Neural cell (in vitro differentiated cells): ENCODE data around the gene CATSPERE. TPM values are rescaled to one million over a fixed set of nuclear protein-coding genes. Genes with fewer than 3 reads are reported as not detected.

Source experiments
- H2AFZ ChIP-seq: fragments of 200-600, 300-800 bp; sonication (generic), shearing (Covaris generic); 2 replicates; pipeline ENCODE4 v1.6.0; 2014; ENCODE audit warnings: low read depth, mild to moderate bottlenecking, antibody characterized with exemption, low read length, moderate library complexity
- H3F3A ChIP-seq: fragments of 200-600 bp; shearing (Covaris generic); 2 replicates; pipeline ENCODE4 v1.6.1; 2016; ENCODE audit warnings: mild to moderate bottlenecking, moderate library complexity, mixed read lengths, antibody characterized with exemption, low read length; ENCODE audit not compliant: insufficient read depth, poor library complexity, severe bottlenecking
- H3K27ac ChIP-seq: fragments of 200-600, 300-800 bp; sonication (generic), shearing (Covaris generic); 2 replicates; pipeline ENCODE4 v1.5.1; 2014; ENCODE audit warnings: mild to moderate bottlenecking, low read length, moderate library complexity
- H3K27me3 ChIP-seq: fragments of 300-800, 200-600 bp; sonication (generic), shearing (Covaris generic); 2 replicates; pipeline ENCODE4 v1.6.0; 2014; ENCODE audit warnings: mild to moderate bottlenecking, low read depth, low read length, moderate library complexity; ENCODE audit not compliant: insufficient read depth
- H3K36me3 ChIP-seq: fragments of 300-800, 200-600 bp; sonication (generic), shearing (Covaris generic); 2 replicates; pipeline ENCODE4 v1.5.1; 2014; ENCODE audit warnings: mild to moderate bottlenecking, antibody characterized with exemption, low read length, moderate library complexity; ENCODE audit not compliant: insufficient read depth
- H3K4me2 ChIP-seq: fragments of 300-800, 200-600 bp; sonication (generic), shearing (Covaris generic); 2 replicates; pipeline ENCODE4 v1.6.0; 2014; ENCODE audit warnings: mild to moderate bottlenecking, low read length
- H3K4me3 ChIP-seq: fragments of 300-800, 200-600 bp; sonication (generic), shearing (Covaris generic); 2 replicates; pipeline ENCODE4 v1.5.1; 2014; ENCODE audit warnings: mild to moderate bottlenecking, low read length, moderate library complexity
- H3K79me2 ChIP-seq: fragments of 200-600 bp; shearing (Covaris generic); replicated peaks from 2 replicates; pipeline ENCODE4 v1.6.0; 2014; ENCODE audit warnings: mild to moderate bottlenecking, low read length, moderate library complexity; ENCODE audit not compliant: insufficient read depth
- H3K9ac ChIP-seq: fragments of 300-800, 200-600 bp; sonication (generic), shearing (Covaris generic); 2 replicates; pipeline ENCODE4 v1.6.1; 2016; ENCODE audit warnings: mild to moderate bottlenecking, low read length, mixed read lengths
- H3K9me2 ChIP-seq: fragments of 200-600 bp; shearing (Covaris generic); 2 replicates; pipeline ENCODE4 v1.6.1; 2016; ENCODE audit warnings: mild to moderate bottlenecking, low read length, mixed read lengths; ENCODE audit not compliant: insufficient read depth
- H3K9me3 ChIP-seq: fragments of 200-600, 300-800 bp; sonication (generic), shearing (Covaris generic); 2 replicates; pipeline ENCODE4 v1.6.1; 2016; ENCODE audit warnings: mild to moderate bottlenecking, mixed run types, low read length, moderate library complexity, mixed read lengths
- H4K20me1 ChIP-seq: fragments of 200-600 bp; shearing (Covaris generic); 2 replicates; pipeline ENCODE4 v1.6.1; 2016; ENCODE audit warnings: mild to moderate bottlenecking, mixed run types; ENCODE audit not compliant: insufficient read depth
- CTCF ChIP-seq: fragments of 450-650 bp; IDR thresholded peaks from 2 replicates; pipeline ENCODE4 v1.5.1; 2014; ENCODE audit warnings: antibody characterized with exemption, mild to moderate bottlenecking, moderate library complexity; ENCODE audit not compliant: poor library complexity, severe bottlenecking
- EP300 ChIP-seq: fragments of 450-650 bp; conservative IDR thresholded peaks from 2 replicates; pipeline ENCODE4 v1.6.1; 2014; ENCODE audit warnings: antibody characterized with exemption, mild to moderate bottlenecking, moderate library complexity; ENCODE audit not compliant: poor library complexity, severe bottlenecking
- EZH2 ChIP-seq: fragments of 200-600, 300-800 bp; shearing (Covaris generic), sonication (generic); IDR thresholded peaks from 2 replicates; pipeline ENCODE4 v1.6.1; 2014; ENCODE audit warnings: antibody characterized with exemption, low read length, borderline replicate concordance, mild to moderate bottlenecking; ENCODE audit not compliant: insufficient read depth, poor library complexity, severe bottlenecking
- MXI1 ChIP-seq: fragments of 450-650 bp; conservative IDR thresholded peaks from 2 replicates; pipeline ENCODE4 v1.6.1; 2014; ENCODE audit warnings: antibody characterized with exemption, mild to moderate bottlenecking; ENCODE audit not compliant: poor library complexity, severe bottlenecking
- POLR2AphosphoS5 ChIP-seq: IDR thresholded peaks from 2 replicates; pipeline ENCODE4 v1.6.1; 2012
- RAD21 ChIP-seq: fragments of 450-650 bp; conservative IDR thresholded peaks from 2 replicates; pipeline ENCODE4 v1.6.1; 2014; ENCODE audit warnings: antibody characterized with exemption, mild to moderate bottlenecking, moderate library complexity
- SMC3 ChIP-seq: fragments of 450-650 bp; conservative IDR thresholded peaks from 2 replicates; pipeline ENCODE4 v1.6.1; 2014; ENCODE audit warnings: antibody characterized with exemption, mild to moderate bottlenecking, moderate library complexity; ENCODE audit not compliant: poor library complexity
- TAF1 ChIP-seq: IDR thresholded peaks from 2 replicates; pipeline ENCODE4 v1.6.1; 2012; ENCODE audit warnings: low read depth
- polyA plus RNA-seq: library from polyadenylated mRNA; depleted of rRNA; stranded (reverse); fragments of >200 nt; gene quantifications from 2 replicates; pipeline ENCODE4 v1.2.3, GENCODE V29; 2014
- TF ChIP-seq, protein P1 (sequence below): IDR thresholded peaks from 2 replicates; pipeline ENCODE4 v1.6.1; 2012; ENCODE audit warnings: borderline replicate concordance

CATSPERE gene
- polyA plus RNA-seq, 1 donor from 2014 or later = 5.6 TPM

- Histone ChIP-seq H3K36me3 (no peaks in the 10 kb centered on the region), H3K4me2 (no peak overlapping the region), H2AFZ (no peak overlapping the region), H3K9me2 (no peaks in the 10 kb centered on the region), H3K4me3 (no peak overlapping the region), H3K79me2 (no peaks in the 10 kb centered on the region), H3K27ac (no peak overlapping the region), H3K9me3 (no peaks in the 10 kb centered on the region), H3F3A (no peaks in the 10 kb centered on the region), H3K27me3 (no peaks in the 10 kb centered on the region), H4K20me1 (no peaks in the 10 kb centered on the region), H3K9ac (no peak overlapping the region)
- TF ChIP-seq POLR2AphosphoS5 (no peak), CTCF (no peak), MXI1 (no peak), EP300 (no peak), RAD21 (no peak), EZH2 (no peak), SMC3 (no peak), TAF1 (no peak)
- TF ChIP-seq, protein P1, sequence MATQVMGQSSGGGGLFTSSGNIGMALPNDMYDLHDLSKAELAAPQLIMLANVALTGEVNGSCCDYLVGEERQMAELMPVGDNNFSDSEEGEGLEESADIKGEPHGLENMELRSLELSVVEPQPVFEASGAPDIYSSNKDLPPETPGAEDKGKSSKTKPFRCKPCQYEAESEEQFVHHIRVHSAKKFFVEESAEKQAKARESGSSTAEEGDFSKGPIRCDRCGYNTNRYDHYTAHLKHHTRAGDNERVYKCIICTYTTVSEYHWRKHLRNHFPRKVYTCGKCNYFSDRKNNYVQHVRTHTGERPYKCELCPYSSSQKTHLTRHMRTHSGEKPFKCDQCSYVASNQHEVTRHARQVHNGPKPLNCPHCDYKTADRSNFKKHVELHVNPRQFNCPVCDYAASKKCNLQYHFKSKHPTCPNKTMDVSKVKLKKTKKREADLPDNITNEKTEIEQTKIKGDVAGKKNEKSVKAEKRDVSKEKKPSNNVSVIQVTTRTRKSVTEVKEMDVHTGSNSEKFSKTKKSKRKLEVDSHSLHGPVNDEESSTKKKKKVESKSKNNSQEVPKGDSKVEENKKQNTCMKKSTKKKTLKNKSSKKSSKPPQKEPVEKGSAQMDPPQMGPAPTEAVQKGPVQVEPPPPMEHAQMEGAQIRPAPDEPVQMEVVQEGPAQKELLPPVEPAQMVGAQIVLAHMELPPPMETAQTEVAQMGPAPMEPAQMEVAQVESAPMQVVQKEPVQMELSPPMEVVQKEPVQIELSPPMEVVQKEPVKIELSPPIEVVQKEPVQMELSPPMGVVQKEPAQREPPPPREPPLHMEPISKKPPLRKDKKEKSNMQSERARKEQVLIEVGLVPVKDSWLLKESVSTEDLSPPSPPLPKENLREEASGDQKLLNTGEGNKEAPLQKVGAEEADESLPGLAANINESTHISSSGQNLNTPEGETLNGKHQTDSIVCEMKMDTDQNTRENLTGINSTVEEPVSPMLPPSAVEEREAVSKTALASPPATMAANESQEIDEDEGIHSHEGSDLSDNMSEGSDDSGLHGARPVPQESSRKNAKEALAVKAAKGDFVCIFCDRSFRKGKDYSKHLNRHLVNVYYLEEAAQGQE = no peak
These were observed 33.6 kb downstream of the CATSPERE start for GRCh38 chr1:244494653-244495052.

DNA sequence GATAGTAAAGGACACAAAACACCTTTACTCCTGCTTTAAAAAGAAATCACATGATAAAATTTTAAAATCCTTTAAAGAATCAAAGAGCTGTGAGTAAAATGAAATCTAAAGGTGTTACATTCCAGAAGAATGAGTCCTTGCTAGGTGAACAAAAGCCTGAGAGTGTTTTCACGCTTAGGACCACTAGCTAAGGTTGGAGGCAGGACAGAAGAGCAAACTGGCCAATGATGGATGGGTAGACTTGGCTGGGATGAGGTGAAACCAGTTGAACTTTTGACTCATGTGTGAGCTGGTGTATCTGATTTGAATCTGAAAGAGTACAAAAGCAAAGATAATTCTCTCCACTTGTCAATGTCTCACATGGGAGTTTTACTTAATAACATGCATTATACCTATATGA, 35.1 kb downstream of the CATSPERE start:
- Histone ChIP-seq H3F3A (no peaks in the 10 kb centered on the region), H3K4me3 (no peak overlapping the region), H3K79me2 (no peaks in the 10 kb centered on the region), H3K9ac (no peak overlapping the region), H3K27ac (no peak overlapping the region), H2AFZ (no peak overlapping the region), H3K9me3 (no peaks in the 10 kb centered on the region), H4K20me1 (no peaks in the 10 kb centered on the region), H3K36me3 (no peaks in the 10 kb centered on the region), H3K27me3 (no peaks in the 10 kb centered on the region), H3K4me2 (no peak overlapping the region), H3K9me2 (no peaks in the 10 kb centered on the region)
- TF ChIP-seq TAF1 (no peak), RAD21 (no peak), CTCF (no peak), SMC3 (no peak), EZH2 (no peak)
- TF ChIP-seq, protein P1 = no peak
